Measurements from ENCODE around the gene TEX2.

DNA sequence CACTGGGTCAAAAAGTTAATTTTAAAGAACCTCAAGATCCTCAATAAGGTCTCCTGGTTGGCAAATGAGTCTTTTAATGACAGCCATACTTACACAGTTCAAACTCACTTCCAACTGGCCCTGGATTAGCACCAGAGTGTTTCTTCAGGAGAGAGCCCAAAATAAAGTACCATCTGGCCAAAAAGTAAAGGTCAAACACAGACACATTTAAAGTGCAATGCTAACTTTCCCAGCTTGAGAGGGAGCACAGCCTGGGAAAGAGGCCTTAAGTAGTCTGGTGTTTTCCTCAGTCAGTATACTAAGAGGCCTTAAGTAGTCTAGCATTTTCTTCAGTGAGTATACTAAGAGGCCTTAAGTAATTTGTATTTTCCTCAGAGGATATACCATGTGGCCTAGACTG lies 86.5 kb downstream of the TEX2 start:
- TF ChIP-seq, protein P1, sequence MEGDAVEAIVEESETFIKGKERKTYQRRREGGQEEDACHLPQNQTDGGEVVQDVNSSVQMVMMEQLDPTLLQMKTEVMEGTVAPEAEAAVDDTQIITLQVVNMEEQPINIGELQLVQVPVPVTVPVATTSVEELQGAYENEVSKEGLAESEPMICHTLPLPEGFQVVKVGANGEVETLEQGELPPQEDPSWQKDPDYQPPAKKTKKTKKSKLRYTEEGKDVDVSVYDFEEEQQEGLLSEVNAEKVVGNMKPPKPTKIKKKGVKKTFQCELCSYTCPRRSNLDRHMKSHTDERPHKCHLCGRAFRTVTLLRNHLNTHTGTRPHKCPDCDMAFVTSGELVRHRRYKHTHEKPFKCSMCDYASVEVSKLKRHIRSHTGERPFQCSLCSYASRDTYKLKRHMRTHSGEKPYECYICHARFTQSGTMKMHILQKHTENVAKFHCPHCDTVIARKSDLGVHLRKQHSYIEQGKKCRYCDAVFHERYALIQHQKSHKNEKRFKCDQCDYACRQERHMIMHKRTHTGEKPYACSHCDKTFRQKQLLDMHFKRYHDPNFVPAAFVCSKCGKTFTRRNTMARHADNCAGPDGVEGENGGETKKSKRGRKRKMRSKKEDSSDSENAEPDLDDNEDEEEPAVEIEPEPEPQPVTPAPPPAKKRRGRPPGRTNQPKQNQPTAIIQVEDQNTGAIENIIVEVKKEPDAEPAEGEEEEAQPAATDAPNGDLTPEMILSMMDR (IDR thresholded peaks at IDR 0.05): no peak
- TF ChIP-seq POLR2AphosphoS5 (IDR thresholded peaks at IDR 0.05; ENCODE audit: low read depth, low read length) (no peak), SIN3A (IDR thresholded peaks at IDR 0.05; ENCODE audit: borderline replicate concordance, insufficient read depth, low read depth, low read length) (no peak)

Measured in Panc1 (cell line).